Neural crest cell (in vitro differentiated cells): ENCODE results near the gene DGKG. TPM values are rescaled to one million over a fixed set of nuclear protein-coding genes. Genes with fewer than 3 reads are reported as not detected.

Source experiments
- DNase-seq: peaks from one replicate; pipeline ENCODE4 v3.0.0; 2021; ENCODE audit warnings: low read depth, mixed read lengths, low spot score
- H3K27ac Mint-ChIP-seq: one replicate; pipeline ENCODE4 v1.8.0; 2021; ENCODE audit warnings: mild to moderate bottlenecking, mixed read lengths; ENCODE audit not compliant: unreplicated experiment
- H3K27me3 Mint-ChIP-seq: 2 replicates; pipeline ENCODE4 v1.8.0; 2021; ENCODE audit warnings: low read depth, mild to moderate bottlenecking, mixed read lengths
- H3K36me3 Mint-ChIP-seq: 2 replicates; pipeline ENCODE4 v1.8.0; 2021; ENCODE audit warnings: low read depth, mild to moderate bottlenecking, mixed read lengths
- H3K4me1 Mint-ChIP-seq: 2 replicates; pipeline ENCODE4 v1.8.0; 2021; ENCODE audit warnings: mixed read lengths
- H3K4me3 Mint-ChIP-seq: one replicate; pipeline ENCODE4 v1.8.0; 2021; ENCODE audit warnings: mild to moderate bottlenecking, mixed read lengths
- H3K9me3 Mint-ChIP-seq: 2 replicates; pipeline ENCODE4 v1.8.0; 2021; ENCODE audit warnings: mixed read lengths
- CTCF ChIP-seq: fragments of 200-600 bp; sonication (generic); conservative IDR thresholded peaks from 2 replicates; pipeline ENCODE4 v1.5.0; 2021; ENCODE audit warnings: antibody characterized with exemption, mild to moderate bottlenecking
- total RNA-seq: library from RNA; stranded (reverse); gene quantifications from 2 replicates; pipeline ENCODE4 v1.2.1, GENCODE V29; 2021

The DGKG gene
- total RNA-seq, 1 donor from 2014 or later, result not detected

GRCh38 chr3:186133980-186134379 lies 228.1 kb downstream of the DGKG start:
- H3K4me1 Mint-ChIP-seq, result peaks cover 30% of the 10 kb centered on the region
- H3K27ac Mint-ChIP-seq, result no peak overlapping the region

GRCh38 chr3:186132487-186132886 lies 229.5 kb downstream of the DGKG start:
- Mint-ChIP-seq H3K36me3 (no peaks in the 10 kb centered on the region), H3K27me3 (peaks cover 3% of the 10 kb centered on the region), H3K9me3 (no peaks in the 10 kb centered on the region), H3K4me1 (peaks cover 30% of the 10 kb centered on the region), H3K4me3 (no peak overlapping the region), H3K27ac (no peak overlapping the region)
- DNase-seq, result no peak
- TF ChIP-seq CTCF, result no peak

More at GRCh38 chr3:186133980-186134379, 228.1 kb downstream of the DGKG start:
- TF ChIP-seq CTCF, result no peak
- peaks cover 3% of the 10 kb centered on the region for H3K27me3 Mint-ChIP-seq
- H3K36me3 Mint-ChIP-seq, result no peaks in the 10 kb centered on the region
- no peak overlapping the region for H3K4me3 Mint-ChIP-seq
- H3K9me3 Mint-ChIP-seq, result no peaks in the 10 kb centered on the region
- no peak for DNase-seq

- Mint-ChIP-seq H3K4me3 (no peak overlapping the region), H3K27me3 (peaks cover 3% of the 10 kb centered on the region), H3K27ac (no peak overlapping the region), H3K36me3 (no peaks in the 10 kb centered on the region), H3K9me3 (peaks cover 4% of the 10 kb centered on the region), H3K4me1 (peaks cover 27% of the 10 kb centered on the region)
- DNase-seq, result no peak
- TF ChIP-seq CTCF, result no peak
Measured at GRCh38 chr3:186129206-186129605, 232.8 kb downstream of the DGKG start.

GRCh38 chr3:186128158-186128557 lies 233.9 kb downstream of the DGKG start:
- TF ChIP-seq CTCF, result no peak
- Mint-ChIP-seq H3K4me1 (peaks cover 22% of the 10 kb centered on the region), H3K27me3 (peaks cover 3% of the 10 kb centered on the region), H3K27ac (no peak overlapping the region), H3K36me3 (no peaks in the 10 kb centered on the region), H3K4me3 (no peak overlapping the region), H3K9me3 (peaks cover 4% of the 10 kb centered on the region)
- no peak for DNase-seq

GRCh38 chr3:186127463-186127862 lies 234.6 kb downstream of the DGKG start:
- H3K36me3 Mint-ChIP-seq, result no peaks in the 10 kb centered on the region
- H3K4me1 Mint-ChIP-seq, result peaks cover 27% of the 10 kb centered on the region
- no peak for TF ChIP-seq CTCF
- H3K27ac Mint-ChIP-seq, result no peak overlapping the region
- DNase-seq, result no peak
- peaks cover 4% of the 10 kb centered on the region for H3K9me3 Mint-ChIP-seq
- H3K27me3 Mint-ChIP-seq, result peaks cover 3% of the 10 kb centered on the region
- no peak overlapping the region for H3K4me3 Mint-ChIP-seq

GRCh38 chr3:186125118-186125517 lies 236.9 kb downstream of the DGKG start:
- DNase-seq, result no peak
- Mint-ChIP-seq H3K9me3 (peaks cover 4% of the 10 kb centered on the region), H3K4me3 (no peak overlapping the region), H3K27ac (no peak overlapping the region), H3K36me3 (no peaks in the 10 kb centered on the region), H3K4me1 (peaks cover 17% of the 10 kb centered on the region), H3K27me3 (peaks cover 9% of the 10 kb centered on the region)
- TF ChIP-seq CTCF, result no peak
